Sciatic nerve (tissue), 2 donors: ENCODE results near the gene ADPRH. TPM values are rescaled to one million over a fixed set of nuclear protein-coding genes. Genes with fewer than 3 reads are reported as not detected.
A peak's percentile ranks its signal among the peaks of the same experiment; 100 is the strongest.

Experiments
- ATAC-seq: fragments of 200-7000 bp; cut with Tn5 transposase; one replicate; pipeline ENCODE4 v1.9.1; 2020; ENCODE audit warnings: mild to moderate bottlenecking, moderate library complexity
- DNase-seq: peaks from one replicate; pipeline ENCODE4 v3.0.0-alpha.2; 2020; ENCODE audit warnings: low spot score
- intact Hi-C: fragments of 100-400 bp; cut with DNase I; formaldehyde crosslinking; loops from one replicate; pipeline ENCODE4 v1.14.2; 2022
- total RNA-seq: library from RNA; stranded (reverse); fragmentation: NEBNext Ultra II Directional; extraction: Animal tissue kit (Norgen Biotek cat#: 25700); gene quantifications from one replicate; pipeline ENCODE4 v1.2.1, GENCODE V29; 2021
- donor health status: DM: no; HTN: no; CAD: no.
- donor health status: DM: no; HTN: no; CAD: no.

ADPRH gene
- total RNA-seq, 1 donor from 2014 or later, result 9.3 TPM

DNA sequence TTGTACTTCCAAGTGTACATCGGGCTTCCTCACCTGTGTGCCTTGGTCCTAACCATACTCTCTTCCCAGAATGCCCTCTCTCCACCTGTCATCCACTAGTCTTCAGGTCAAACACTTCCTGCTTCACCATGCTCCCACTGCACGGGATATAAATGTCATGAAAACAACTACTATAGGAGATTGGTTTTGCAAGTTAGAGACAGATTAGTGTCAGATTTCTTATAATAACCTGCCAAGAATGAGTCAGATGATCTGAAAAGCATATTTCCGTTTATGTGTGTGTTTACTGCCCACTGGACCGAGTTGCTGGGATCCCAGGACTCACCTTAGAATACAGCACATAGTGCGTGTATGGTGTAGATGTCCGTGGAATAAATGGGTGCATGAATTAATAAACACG, 39.8 kb downstream of the ADPRH start:
- ATAC-seq (no peak), DNase-seq (no peak)
- intact Hi-C loops, result no loop called here

DNA sequence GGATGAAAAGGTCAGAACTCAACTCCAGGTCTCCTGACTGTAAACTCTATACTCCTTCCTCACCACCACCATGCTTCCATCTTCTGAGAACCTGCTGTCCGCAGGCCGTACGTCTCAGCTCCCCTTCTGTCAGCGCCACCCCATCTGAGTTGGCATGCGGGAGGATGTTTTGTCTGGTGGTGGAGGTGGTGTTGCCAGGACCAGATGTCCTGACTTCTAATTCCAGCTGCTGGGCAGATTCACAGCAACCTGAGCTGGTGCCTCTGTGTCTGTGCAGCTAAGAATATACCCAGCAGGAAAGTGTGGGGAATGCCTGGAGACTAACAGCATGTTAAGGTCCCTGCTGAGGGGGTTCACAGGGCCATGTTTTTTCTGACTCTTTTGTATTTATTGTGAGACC, 41.6 kb downstream of the ADPRH start:
- intact Hi-C loops, result no loop called here
- DNase-seq, result no peak
- no peak for ATAC-seq

DNA sequence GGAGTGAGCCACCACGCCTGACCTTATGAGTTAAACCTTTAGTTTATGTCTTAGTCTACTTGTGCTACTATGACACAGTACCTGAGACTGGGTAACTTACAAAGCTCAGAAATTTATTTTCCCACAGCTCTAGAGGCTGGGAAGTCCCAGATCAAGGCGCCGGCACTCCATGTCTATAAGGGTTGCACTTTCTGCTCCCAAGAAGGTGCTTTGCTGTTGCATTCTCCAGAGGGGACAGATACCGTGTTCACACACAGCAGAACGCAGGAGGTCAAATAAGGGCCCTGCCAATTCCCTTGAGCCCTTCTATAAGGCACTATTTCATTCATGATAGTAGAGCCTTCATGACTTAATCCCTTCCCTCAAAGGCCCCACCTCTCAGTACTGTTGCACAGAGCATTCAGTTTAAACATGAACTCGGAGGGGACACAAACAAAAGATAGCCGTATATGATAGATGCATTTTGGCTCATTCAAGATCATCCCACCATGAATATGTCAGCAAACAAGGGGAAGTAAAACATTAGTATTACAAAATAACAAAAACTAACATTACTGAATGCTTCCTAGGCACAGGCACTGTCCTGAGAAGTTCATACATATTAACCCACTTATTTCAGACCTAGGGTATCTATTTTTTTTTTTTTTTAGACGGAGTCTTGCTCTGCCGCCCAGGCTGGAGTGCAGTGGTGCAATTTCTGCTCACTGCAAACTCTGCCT, 44.9 kb downstream of the ADPRH start:
- ATAC-seq, result no peak
- intact Hi-C loops, result no loop called here
- DNase-seq, result no peak

GRCh38 chr3:119625451-119626153, 46.3 kb downstream of the ADPRH start:
- no peak for ATAC-seq
- no peak for DNase-seq
- intact Hi-C loops, result no loop called here

DNA sequence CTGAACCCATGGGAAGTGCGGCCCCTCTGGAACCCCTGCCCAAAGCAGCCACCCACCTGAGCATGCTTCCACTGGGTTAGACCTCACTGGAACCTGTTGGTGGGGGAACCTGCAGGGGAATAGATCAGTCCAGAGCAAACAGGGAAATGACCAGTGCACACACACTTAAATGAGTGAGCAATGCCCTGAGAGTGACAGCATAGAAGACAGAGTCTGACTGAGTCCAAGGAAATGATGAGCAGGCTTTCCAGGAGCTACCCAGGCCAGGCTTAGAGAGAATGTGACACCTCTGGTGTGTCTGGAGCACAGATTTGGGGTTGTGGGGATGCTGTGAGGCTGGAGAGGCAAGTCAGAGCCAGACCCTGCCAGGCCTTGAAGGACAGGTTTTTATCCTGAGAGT, 46.9 kb downstream of the ADPRH start:
- DNase-seq, result no peak
- ATAC-seq, result no peak
- intact Hi-C loops, result no loop called here

DNA sequence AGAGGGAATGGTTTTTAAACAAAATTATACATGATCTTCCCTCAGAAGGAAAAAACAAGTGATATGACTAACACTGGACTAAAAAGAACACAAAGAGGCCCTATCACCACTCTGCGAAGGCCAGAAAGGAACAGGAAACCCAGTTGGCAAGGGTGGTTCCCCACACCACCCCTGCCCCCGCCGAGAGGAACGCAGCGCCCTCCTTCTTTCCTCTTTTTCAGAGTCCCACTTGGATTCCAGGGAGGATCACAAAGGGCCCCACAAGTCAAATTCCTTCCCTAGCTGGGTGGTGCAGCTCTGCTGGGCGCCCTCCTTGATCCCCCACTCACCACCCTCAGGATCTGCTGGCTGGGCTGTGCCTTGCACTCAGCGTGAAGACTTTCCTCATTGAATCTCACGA, 48.2 kb downstream of the ADPRH start:
- DNase-seq (no peak), ATAC-seq (peak; percentile 56)
- intact Hi-C loops, result no loop called here

DNA sequence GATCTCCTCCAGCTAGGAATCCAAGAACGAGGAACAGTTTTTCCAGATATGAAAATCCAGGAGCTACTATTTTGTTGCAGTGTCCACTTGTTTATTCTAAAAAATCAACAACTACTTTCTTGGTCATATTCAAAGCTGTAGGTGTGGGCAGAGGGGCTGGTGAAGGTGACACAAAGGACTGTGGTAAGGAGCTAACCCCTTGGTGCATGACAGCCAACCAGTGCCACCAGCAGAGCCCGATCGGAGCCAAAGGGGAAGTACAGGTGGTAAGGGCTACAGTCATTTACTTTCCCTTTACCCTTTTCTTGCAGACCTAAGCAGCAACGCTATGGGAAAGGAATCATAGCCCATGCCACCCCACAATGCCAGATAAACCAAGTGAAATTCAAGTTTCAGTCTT, 49.1 kb downstream of the ADPRH start:
- no peak for DNase-seq
- intact Hi-C loops, result no loop called here
- ATAC-seq, result no peak

GRCh38 chr3:119628816-119629445, 49.6 kb downstream of the ADPRH start:
- intact Hi-C loops, result no loop called here
- ATAC-seq, result no peak
- no peak for DNase-seq

DNA sequence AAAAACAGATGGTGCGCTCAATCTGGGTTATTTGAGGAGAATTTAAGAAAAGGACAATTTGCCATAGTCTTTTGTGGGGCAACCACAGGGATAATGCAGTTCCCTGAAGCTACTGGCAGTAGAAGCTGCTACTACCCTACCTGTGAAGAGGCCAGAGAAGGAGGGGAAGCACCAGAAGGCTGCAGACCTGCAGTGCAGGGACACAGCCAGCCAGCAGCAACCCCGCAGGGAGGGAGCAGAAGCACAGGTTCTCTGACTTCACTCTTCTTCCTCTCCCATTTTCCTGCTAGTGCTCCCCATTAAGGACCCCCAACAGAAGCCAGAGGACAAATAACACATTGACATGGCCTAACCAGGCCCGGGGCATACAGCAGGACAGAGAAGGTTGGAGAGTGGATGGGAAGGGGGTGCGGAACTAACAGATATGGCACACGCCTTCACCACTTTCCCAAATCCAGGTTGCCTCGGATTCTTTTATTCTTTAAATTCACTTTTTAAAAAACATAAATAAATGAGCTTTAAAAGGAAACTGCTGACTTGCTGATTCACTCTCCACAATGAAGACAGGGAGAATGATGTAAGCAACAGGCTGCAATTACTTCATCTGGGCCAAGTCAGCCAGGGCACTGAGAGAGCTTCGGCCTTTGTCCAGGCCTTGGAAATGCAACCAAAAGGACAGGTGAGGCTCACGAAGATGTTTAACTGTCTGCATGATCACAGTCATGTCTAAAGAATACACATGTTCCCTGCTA, 51.0 kb downstream of the ADPRH start:
- DNase-seq (no peak), ATAC-seq (peak; percentile 28)
- intact Hi-C loops, result no loop called here

DNA sequence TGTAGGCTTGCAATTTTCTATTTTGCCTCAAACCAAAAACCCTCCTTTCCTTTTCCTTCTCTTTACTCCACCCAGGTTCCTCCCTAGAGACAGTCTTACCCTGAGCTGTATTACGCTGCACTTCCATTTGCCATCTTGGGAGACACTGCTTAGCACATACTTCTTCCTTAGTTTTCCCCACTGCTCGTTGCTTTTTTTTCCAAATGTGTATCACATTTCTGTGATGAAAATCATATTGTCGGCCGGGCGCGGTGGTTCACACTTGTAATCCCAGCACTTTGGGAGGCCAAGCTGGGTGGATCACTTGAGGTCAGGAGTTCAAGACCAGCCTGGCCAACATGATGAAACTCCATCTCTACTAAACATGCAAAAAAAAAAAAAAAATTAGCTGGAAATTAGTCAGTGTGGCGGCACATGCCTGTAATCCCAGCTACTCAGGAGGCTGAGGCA, 51.6 kb downstream of the ADPRH start:
- peak; percentile 19 for ATAC-seq
- DNase-seq, result no peak
- intact Hi-C loops, result no loop called here

DNA sequence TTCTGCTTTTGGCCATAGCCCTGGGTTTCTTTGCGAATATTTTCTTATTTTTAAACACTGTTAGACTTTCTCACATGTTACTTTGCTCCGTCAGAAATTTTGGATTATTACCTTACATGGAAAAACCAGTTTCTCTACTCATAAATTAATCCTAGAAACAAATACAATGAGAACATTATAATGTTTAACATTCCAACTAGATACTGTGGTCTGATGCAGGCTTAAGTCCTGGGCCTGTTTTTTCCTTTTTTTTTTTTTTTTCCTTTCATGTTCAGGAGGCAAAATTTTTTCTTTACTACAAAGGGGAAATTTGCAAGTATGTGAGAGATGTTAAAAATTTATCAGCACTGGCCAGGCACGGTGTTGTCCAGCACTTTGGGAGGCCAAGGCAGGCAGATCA, 52.2 kb downstream of the ADPRH start:
- ATAC-seq (no peak), DNase-seq (no peak)
- intact Hi-C loops, result no loop called here

GRCh38 chr3:119632216-119632615, 52.9 kb downstream of the ADPRH start:
- ATAC-seq (no peak), DNase-seq (no peak)
- intact Hi-C loops, result no loop called here

DNA sequence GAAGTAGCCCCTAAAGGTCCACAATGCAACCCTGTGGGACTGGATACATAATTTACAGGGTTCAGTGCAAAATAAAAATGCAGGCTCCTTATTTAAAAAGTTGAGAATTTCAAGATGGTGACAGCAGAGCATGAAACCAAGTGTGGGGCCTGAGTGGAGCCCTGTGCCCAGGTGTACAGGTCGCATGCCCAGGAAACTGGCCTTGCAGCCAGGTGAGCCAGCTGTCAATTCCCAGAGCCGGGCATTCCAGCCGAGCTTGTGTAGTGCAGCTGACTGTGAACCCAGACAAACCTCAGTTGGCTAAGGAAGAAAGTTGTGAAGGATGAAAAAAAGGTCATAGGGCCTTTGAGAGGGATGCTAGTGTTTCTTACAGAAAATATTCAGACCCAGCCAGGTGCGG, 53.5 kb downstream of the ADPRH start:
- DNase-seq (no peak), ATAC-seq (no peak)
- intact Hi-C loops, result no loop called here

- ATAC-seq, result no peak
- DNase-seq, result no peak
- intact Hi-C loops, result no loop called here
Observed at GRCh38 chr3:119635719-119636118, 56.4 kb downstream of the ADPRH start.

DNA sequence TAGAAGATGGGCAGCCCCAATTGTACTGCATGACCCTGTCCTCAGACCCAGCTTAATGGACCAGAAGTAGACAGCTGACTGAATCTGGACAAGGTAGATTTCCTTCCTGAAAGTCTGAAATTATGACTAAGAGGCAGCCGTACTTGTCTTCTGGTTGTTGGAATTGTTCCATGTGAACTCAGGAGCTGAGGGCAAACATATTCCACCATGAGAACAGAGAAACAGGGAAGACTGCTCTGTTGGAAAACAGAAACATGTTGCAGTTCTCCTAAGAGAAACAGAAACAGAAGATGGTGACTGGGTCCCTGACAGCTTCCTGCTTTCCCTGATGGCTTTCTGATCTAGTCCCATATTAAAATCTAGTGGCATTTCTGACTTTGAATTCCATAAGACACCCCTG, 57.0 kb downstream of the ADPRH start:
- intact Hi-C loops, result no loop called here
- ATAC-seq (no peak), DNase-seq (no peak)

DNA sequence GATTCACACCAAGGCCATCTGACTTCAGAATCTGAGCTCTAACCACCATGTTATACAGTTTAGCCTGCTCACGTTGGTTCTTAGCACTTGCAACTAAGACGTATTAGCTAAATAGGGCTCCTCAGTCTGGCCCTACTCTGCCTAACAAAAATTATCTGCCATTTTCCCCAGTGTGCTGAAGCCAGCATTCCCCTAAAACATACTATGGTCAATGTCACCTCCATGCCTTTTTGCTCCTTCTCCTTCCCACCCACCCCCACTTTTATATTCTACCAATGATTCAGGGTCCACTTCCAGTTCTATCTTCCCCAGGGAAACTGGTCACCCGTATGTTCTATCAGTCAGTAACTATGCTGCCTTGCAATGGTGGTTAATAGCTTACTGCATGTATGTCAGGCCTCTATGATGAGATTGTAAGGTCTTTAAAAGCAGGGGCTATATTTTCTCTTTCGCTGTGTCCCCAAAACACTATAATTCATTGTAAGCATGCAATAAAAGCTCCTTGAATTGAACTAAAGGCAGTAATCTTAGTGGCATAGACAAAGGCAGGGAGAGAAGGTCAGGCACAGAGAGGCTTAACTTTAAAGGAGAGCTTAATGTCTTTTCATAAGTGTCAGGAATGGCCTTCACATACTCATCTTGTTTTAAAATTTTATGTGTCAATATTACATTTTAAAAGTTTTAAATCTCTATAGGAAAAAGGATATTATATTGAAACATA, 57.8 kb downstream of the ADPRH start:
- no peak for DNase-seq
- ATAC-seq, result no peak
- intact Hi-C loops, result no loop called here

DNA sequence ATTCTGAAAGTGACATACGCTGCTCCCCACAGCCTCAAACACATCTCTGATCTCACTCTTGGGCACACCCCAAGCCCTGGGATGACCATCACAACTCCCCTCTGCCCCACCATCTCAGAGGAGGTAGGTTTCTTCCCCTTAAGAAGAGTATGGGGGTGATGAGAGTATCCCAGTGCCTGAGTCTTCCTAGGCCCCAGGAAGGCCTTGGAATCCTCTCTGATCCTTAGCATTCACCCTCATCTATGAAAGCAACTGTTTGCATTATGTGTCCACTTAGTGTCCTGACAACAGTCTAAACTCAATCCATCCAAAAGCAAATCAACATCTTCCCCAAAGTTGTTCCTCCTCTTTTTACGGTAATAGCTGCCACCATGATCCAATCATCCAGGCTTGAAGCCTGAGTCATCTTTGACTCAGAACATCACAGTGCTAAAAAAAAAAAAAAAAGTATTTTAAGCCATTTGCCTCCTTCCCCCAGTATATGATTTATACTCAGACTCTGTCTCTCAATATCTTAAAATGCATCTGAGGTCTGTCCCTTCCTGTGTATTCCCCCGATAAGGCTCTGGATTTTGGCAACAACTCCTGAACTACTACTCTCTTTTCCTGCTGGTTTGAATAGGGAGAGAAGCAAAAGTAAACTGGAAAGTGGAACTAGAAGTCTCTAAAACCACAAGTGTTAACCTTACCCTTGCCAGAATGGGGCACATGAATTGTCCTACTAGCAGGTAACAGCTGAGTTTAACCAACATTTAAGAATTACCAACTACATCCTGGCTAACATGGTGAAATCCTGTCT, 58.6 kb downstream of the ADPRH start:
- ATAC-seq (peak; percentile 46), DNase-seq (no peak)
- intact Hi-C loops, result no loop called here
